ENCODE measurements around the gene PIGZ. TPM values are rescaled to one million over a fixed set of nuclear protein-coding genes. Genes with fewer than 3 reads are reported as not detected.
A peak's percentile ranks its signal among the peaks of the same experiment; 100 is the strongest.

The PIGZ gene
- total and polyA plus RNA-seq, 9 of the 15 experiments (the other 6 are each of a cell fraction or from before 2014, with no cell fraction given) = 0.15 to 1.8 (median 0.76) TPM

DNA sequence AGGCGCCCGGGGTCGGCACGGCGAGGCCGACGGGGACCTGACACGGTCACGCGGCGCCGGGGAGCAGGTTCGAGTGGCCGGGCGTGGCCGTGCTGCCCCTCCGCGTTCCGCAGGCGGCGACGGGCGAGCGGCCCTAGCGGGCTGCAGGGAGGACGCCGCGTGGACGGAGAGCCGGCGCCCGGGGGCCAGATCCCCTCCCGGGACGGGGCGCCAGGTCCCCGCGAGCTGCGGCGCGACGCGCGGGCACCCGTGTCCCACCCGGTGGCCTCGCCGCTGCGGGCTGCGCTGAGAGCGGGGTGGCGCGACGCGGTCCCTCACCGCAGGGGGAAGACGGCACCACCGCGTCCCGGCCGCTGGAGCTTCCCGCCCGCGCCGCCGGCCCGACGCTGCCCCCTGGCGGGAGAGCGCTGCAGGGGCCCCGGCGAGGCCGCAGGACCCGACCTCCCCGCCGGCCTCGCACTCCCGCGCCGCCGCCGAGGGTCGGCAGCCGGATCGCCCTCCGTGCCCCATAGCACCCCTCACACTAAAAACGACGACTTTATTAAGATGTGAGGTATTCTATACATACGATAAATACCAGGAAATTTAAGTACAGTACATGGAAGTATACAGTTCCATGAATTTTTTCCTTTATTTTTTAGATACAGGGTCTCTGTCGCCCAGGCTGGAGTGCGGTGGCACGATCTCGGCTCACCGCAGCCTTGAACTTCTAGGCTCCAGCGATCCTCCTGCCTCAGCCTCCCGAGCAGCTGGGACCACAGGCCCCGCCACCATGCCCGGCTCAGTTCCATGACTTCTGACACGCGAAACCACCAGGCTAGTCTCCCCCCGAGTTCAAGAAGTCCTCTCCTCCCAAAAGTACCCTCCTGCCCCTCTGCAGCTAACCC lies 1.3 kb upstream of the PIGZ start (continued):
- TF ChIP-seq, protein P1, sequence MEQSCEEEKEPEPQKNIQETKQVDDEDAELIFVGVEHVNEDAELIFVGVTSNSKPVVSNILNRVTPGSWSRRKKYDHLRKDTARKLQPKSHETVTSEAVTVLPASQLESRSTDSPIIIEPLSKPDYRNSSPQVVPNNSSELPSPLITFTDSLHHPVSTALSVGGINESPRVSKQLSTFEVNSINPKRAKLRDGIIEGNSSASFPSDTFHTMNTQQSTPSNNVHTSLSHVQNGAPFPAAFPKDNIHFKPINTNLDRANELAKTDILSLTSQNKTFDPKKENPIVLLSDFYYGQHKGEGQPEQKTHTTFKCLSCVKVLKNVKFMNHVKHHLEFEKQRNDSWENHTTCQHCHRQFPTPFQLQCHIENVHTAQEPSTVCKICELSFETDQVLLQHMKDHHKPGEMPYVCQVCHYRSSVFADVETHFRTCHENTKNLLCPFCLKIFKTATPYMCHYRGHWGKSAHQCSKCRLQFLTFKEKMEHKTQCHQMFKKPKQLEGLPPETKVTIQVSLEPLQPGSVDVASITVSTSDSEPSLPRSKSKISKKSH (CRISPR knock-in tag; IDR thresholded peaks at IDR 0.05) = no peak
- TF ChIP-seq ZNF717 (CRISPR knock-in tag; IDR thresholded peaks at IDR 0.05) (no peak), OTX1 (CRISPR knock-in tag; IDR thresholded peaks at IDR 0.05) (no peak), NR3C1 (CRISPR knock-in tag; IDR thresholded peaks at IDR 0.05) (0 out of 2 replicates have a peak, but pooled peaks have one; percentile 20), ZNF146 (CRISPR knock-in tag; IDR thresholded peaks at IDR 0.05; ENCODE audit: unreplicated experiment) (no peak), HDAC6 (IDR thresholded peaks at IDR 0.05; ENCODE audit: low read depth, low read length) (no peak), RBM39 (optimal IDR thresholded peaks at IDR 0.05; ENCODE audit: low read depth, low read length) (no peak), POLR2AphosphoS2 (IDR thresholded peaks at IDR 0.05; ENCODE audit: low read length) (no peak), RFX1 (IDR thresholded peaks at IDR 0.05) (no peak), ESRRA (IDR thresholded peaks at IDR 0.05; ENCODE audit: borderline replicate concordance, low read depth) (peak; percentile 37; the same call in 1 of the 2 replicates), IFI16 (CRISPR knock-in tag; IDR thresholded peaks at IDR 0.05) (no peak), TBL1XR1 (IDR thresholded peaks at IDR 0.05; ENCODE audit: low read length in 2 of 2) (no peak; a peak in 1 of 4 replicates), FOXA3 (CRISPR knock-in tag; conservative IDR thresholded peaks at IDR 0.05 in 1 of 2, IDR thresholded peaks at IDR 0.05 in 1 of 2) (no peak), JUND (IDR thresholded peaks at IDR 0.05; ENCODE audit: borderline replicate concordance, low read depth, low read length) (no peak), JUND (tag; IDR thresholded peaks at IDR 0.05; ENCODE audit: borderline replicate concordance, low read depth, low read length) (no peak; the same call in 2 of the 3 replicates), PTBP1 (IDR thresholded peaks at IDR 0.05; ENCODE audit: low read depth, low read length) (no peak), CTBP1 (IDR thresholded peaks at IDR 0.05; ENCODE audit: borderline replicate concordance) (peak; percentile 93), PTRF (tag; IDR thresholded peaks at IDR 0.05) (no peak), ZNF507 (tag; conservative IDR thresholded peaks at IDR 0.05) (no peak), NR4A1 (CRISPR knock-in tag; IDR thresholded peaks at IDR 0.05) (no peak), NR4A1 (tag; IDR thresholded peaks at IDR 0.05) (no peak), HLTF (IDR thresholded peaks at IDR 0.05) (no peak), PHTF2 (CRISPR knock-in tag; IDR thresholded peaks at IDR 0.05) (no peak), L3MBTL2 (IDR thresholded peaks at IDR 0.05) (peak; percentile 98)
- TF ChIP-seq, protein P2, sequence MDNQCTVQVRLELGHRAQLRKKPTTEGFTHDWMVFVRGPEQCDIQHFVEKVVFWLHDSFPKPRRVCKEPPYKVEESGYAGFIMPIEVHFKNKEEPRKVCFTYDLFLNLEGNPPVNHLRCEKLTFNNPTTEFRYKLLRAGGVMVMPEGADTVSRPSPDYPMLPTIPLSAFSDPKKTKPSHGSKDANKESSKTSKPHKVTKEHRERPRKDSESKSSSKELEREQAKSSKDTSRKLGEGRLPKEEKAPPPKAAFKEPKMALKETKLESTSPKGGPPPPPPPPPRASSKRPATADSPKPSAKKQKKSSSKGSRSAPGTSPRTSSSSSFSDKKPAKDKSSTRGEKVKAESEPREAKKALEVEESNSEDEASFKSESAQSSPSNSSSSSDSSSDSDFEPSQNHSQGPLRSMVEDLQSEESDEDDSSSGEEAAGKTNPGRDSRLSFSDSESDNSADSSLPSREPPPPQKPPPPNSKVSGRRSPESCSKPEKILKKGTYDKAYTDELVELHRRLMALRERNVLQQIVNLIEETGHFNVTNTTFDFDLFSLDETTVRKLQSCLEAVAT (IDR thresholded peaks at IDR 0.05) = no peak
- TF ChIP-seq, protein P3, sequence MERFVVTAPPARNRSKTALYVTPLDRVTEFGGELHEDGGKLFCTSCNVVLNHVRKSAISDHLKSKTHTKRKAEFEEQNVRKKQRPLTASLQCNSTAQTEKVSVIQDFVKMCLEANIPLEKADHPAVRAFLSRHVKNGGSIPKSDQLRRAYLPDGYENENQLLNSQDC (CRISPR knock-in tag; IDR thresholded peaks at IDR 0.05) = no peak
